ENCODE measurements around the gene DENND5B.

DNA sequence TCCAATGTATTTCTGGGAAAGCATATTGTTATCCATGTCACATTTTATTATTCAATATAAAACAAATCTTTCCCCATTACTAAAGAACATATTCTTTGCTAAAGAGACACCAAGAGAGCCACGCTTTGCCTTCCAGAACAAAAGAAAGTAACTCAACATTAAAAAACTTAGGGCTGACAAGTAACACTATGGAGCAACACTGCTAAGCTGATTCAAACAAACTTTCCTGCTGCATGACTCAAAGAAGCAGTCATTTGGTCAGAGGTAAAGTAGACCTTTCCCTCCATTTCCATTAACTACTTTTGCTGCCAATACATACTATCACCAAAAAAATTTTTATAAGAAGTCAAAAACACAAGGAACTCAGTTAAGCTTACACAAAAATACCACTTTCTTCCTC lies 83.0 kb downstream of the DENND5B start:
- TF ChIP-seq, protein P1, sequence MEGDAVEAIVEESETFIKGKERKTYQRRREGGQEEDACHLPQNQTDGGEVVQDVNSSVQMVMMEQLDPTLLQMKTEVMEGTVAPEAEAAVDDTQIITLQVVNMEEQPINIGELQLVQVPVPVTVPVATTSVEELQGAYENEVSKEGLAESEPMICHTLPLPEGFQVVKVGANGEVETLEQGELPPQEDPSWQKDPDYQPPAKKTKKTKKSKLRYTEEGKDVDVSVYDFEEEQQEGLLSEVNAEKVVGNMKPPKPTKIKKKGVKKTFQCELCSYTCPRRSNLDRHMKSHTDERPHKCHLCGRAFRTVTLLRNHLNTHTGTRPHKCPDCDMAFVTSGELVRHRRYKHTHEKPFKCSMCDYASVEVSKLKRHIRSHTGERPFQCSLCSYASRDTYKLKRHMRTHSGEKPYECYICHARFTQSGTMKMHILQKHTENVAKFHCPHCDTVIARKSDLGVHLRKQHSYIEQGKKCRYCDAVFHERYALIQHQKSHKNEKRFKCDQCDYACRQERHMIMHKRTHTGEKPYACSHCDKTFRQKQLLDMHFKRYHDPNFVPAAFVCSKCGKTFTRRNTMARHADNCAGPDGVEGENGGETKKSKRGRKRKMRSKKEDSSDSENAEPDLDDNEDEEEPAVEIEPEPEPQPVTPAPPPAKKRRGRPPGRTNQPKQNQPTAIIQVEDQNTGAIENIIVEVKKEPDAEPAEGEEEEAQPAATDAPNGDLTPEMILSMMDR (IDR thresholded peaks at IDR 0.05) = no peak
- no peak for TF ChIP-seq POLR2A (IDR thresholded peaks at IDR 0.05)

All from lower leg skin (tissue), 3 donors.